SJCRH30 (cell line): ENCODE data around the gene CLCN6. TPM values are rescaled to one million over a fixed set of nuclear protein-coding genes. Genes with fewer than 3 reads are reported as not detected.

Experiments
- DNase-seq, 2 experiments: peaks; one replicate each; pipeline ENCODE4 v3.0.0-alpha.2; 2015 to 2020
- H3K27ac ChIP-seq: fragments of 250-450 bp; sonication (Bioruptor Pico); 2 replicates; pipeline ENCODE4 v1.5.1; 2020; ENCODE audit warnings: mild to moderate bottlenecking, moderate library complexity
- H3K27me3 ChIP-seq: fragments of 250-450 bp; sonication (Bioruptor Pico); 2 replicates; pipeline ENCODE4 v1.5.1; 2020; ENCODE audit warnings: mild to moderate bottlenecking, moderate library complexity
- H3K36me3 ChIP-seq: fragments of 250-450 bp; sonication (Bioruptor Pico); 2 replicates; pipeline ENCODE4 v1.5.1; 2020; ENCODE audit warnings: mild to moderate bottlenecking, moderate library complexity
- H3K4me1 ChIP-seq: fragments of 250-450 bp; sonication (Bioruptor Pico); 2 replicates; pipeline ENCODE4 v1.5.1; 2020; ENCODE audit warnings: mild to moderate bottlenecking, moderate library complexity
- H3K4me3 ChIP-seq: fragments of 250-450 bp; sonication (Bioruptor Pico); 2 replicates; pipeline ENCODE4 v1.5.1; 2020; ENCODE audit warnings: mild to moderate bottlenecking, moderate library complexity
- H3K9me3 ChIP-seq: fragments of 250-450 bp; sonication (Bioruptor Pico); replicated peaks from 2 replicates; pipeline ENCODE4 v1.5.1; 2020; ENCODE audit warnings: mild to moderate bottlenecking, moderate library complexity
- total RNA-seq: library from RNA; depleted of rRNA; stranded (reverse); fragments of >200 nt; shearing (Covaris generic); gene quantifications from 2 replicates; pipeline ENCODE4 v1.2.3, GENCODE V29; 2014; rRNA removed

Gene CLCN6
- total RNA-seq: 10.7 and 14.2 TPM in 2 replicates

GRCh38 chr1:11805422-11806306, at the start of gene CLCN6, which contains the start of gene MTHFR:
TSS of gene CLCN6 (plus strand) at chr1:11806191. CDS start at chr1:11806263, 72 bp downstream.
TSS of gene MTHFR (minus strand) at chr1:11805964. CDS start at chr1:11803116, 2,848 bp downstream.
- Histone ChIP-seq H3K27me3 (no peaks in the 10 kb centered on the region), H3K27ac (peak within 1 kb of the TSS; percentile 63), H3K36me3 (peaks cover 3% of the 10 kb centered on the region; the same call in 1 of the 2 replicates), H3K9me3 (no peaks in the 10 kb centered on the region), H3K4me1 (peaks cover 22% of the 10 kb centered on the region), H3K4me3 (peak within 1 kb of the TSS; percentile 78)
- peak; percentile 100 for DNase-seq

GRCh38 chr1:11757047-11757446, 48.9 kb upstream of the CLCN6 start:
- no peak for DNase-seq
- H3K9me3 ChIP-seq: no peaks in the 10 kb centered on the region
- H3K4me1 ChIP-seq: no peaks in the 10 kb centered on the region

GRCh38 chr1:11759791-11760190, 46.2 kb upstream of the CLCN6 start:
- peaks cover 4% of the 10 kb centered on the region; the same call in 1 of the 2 replicates for H3K27me3 ChIP-seq
- H3K36me3 ChIP-seq: no peaks in the 10 kb centered on the region
- DNase-seq: no peak
- H3K4me1 ChIP-seq: no peaks in the 10 kb centered on the region
- no peaks in the 10 kb centered on the region for H3K9me3 ChIP-seq
- no peak overlapping the region for H3K4me3 ChIP-seq
- no peak overlapping the region for H3K27ac ChIP-seq

More at GRCh38 chr1:11757047-11757446, 48.9 kb upstream of the CLCN6 start:
- Histone ChIP-seq H3K36me3 (no peaks in the 10 kb centered on the region), H3K27me3 (0 out of 2 replicates have a peak, but pooled peaks cover 5% of the 10 kb centered on the region), H3K27ac (no peak overlapping the region), H3K4me3 (no peak overlapping the region)

- no peak for DNase-seq
- Histone ChIP-seq H3K36me3 (no peaks in the 10 kb centered on the region), H3K27ac (no peak overlapping the region), H3K27me3 (peaks cover 5% of the 10 kb centered on the region; the same call in 1 of the 2 replicates), H3K4me1 (no peaks in the 10 kb centered on the region), H3K9me3 (no peaks in the 10 kb centered on the region), H3K4me3 (no peak overlapping the region)
Measured at GRCh38 chr1:11761285-11761684, 44.7 kb upstream of the CLCN6 start.

- Histone ChIP-seq H3K9me3 (no peaks in the 10 kb centered on the region), H3K4me1 (no peaks in the 10 kb centered on the region), H3K27ac (no peak within 1 kb of the TSS), H3K27me3 (peaks cover 11% of the 10 kb centered on the region; the same call in 1 of the 2 replicates), H3K36me3 (no peaks in the 10 kb centered on the region), H3K4me3 (no peak within 1 kb of the TSS)
- DNase-seq: no peak
Measured at GRCh38 chr1:11761988-11762406, 44.0 kb upstream of the CLCN6 start, which contains the start of gene C1orf167. TSS of gene C1orf167 (plus strand) at chr1:11762193. CDS start at chr1:11764401, 2,208 bp downstream.

- H3K4me1 ChIP-seq: no peaks in the 10 kb centered on the region
- H3K4me3 ChIP-seq: no peak overlapping the region
- no peak overlapping the region for H3K27ac ChIP-seq
- peaks cover 17% of the 10 kb centered on the region; the same call in 1 of the 2 replicates for H3K27me3 ChIP-seq
- no peaks in the 10 kb centered on the region for H3K9me3 ChIP-seq
- no peaks in the 10 kb centered on the region for H3K36me3 ChIP-seq
- DNase-seq: no peak
Measured at GRCh38 chr1:11764115-11764514, 41.9 kb upstream of the CLCN6 start.

- H3K36me3 ChIP-seq: no peaks in the 10 kb centered on the region
- DNase-seq: no peak
- H3K27ac ChIP-seq: no peak overlapping the region
- no peak overlapping the region for H3K4me3 ChIP-seq
- H3K4me1 ChIP-seq: no peaks in the 10 kb centered on the region
- no peaks in the 10 kb centered on the region for H3K9me3 ChIP-seq
- peaks cover 17% of the 10 kb centered on the region; the same call in 1 of the 2 replicates for H3K27me3 ChIP-seq
Measured at GRCh38 chr1:11764519-11764918, 41.5 kb upstream of the CLCN6 start.

GRCh38 chr1:11765661-11766428, 40.1 kb upstream of the CLCN6 start:
- Histone ChIP-seq H3K27me3 (peaks cover 17% of the 10 kb centered on the region; the same call in 1 of the 2 replicates), H3K4me1 (no peaks in the 10 kb centered on the region), H3K4me3 (no peak overlapping the region), H3K9me3 (no peaks in the 10 kb centered on the region), H3K36me3 (no peaks in the 10 kb centered on the region), H3K27ac (no peak overlapping the region)
- no peak for DNase-seq

GRCh38 chr1:11766429-11766776, 39.6 kb upstream of the CLCN6 start:
- DNase-seq: no peak
- Histone ChIP-seq H3K4me1 (no peaks in the 10 kb centered on the region), H3K27ac (no peak overlapping the region), H3K4me3 (no peak overlapping the region), H3K36me3 (no peaks in the 10 kb centered on the region), H3K27me3 (peaks cover 14% of the 10 kb centered on the region; the same call in 1 of the 2 replicates), H3K9me3 (no peaks in the 10 kb centered on the region)

GRCh38 chr1:11767922-11768704, 37.9 kb upstream of the CLCN6 start:
- no peak overlapping the region for H3K27ac ChIP-seq
- no peaks in the 10 kb centered on the region for H3K36me3 ChIP-seq
- peaks cover 14% of the 10 kb centered on the region; the same call in 1 of the 2 replicates for H3K27me3 ChIP-seq
- H3K4me1 ChIP-seq: no peaks in the 10 kb centered on the region
- DNase-seq: peak in 1 of 2 experiments; percentile 38
- no peak overlapping the region for H3K4me3 ChIP-seq
- no peaks in the 10 kb centered on the region for H3K9me3 ChIP-seq

- no peak overlapping the region for H3K27ac ChIP-seq
- no peak overlapping the region for H3K4me3 ChIP-seq
- no peaks in the 10 kb centered on the region for H3K9me3 ChIP-seq
- no peaks in the 10 kb centered on the region for H3K36me3 ChIP-seq
- no peaks in the 10 kb centered on the region for H3K4me1 ChIP-seq
- peaks cover 14% of the 10 kb centered on the region; the same call in 1 of the 2 replicates for H3K27me3 ChIP-seq
- DNase-seq: no peak
Measured at GRCh38 chr1:11768821-11769220, 37.2 kb upstream of the CLCN6 start.

- no peaks in the 10 kb centered on the region for H3K9me3 ChIP-seq
- H3K27ac ChIP-seq: no peak overlapping the region
- no peaks in the 10 kb centered on the region for H3K36me3 ChIP-seq
- peaks cover 15% of the 10 kb centered on the region; the same call in 1 of the 2 replicates for H3K27me3 ChIP-seq
- no peak for DNase-seq
- no peak overlapping the region for H3K4me3 ChIP-seq
- H3K4me1 ChIP-seq: no peaks in the 10 kb centered on the region
Measured at GRCh38 chr1:11769274-11769673, 36.7 kb upstream of the CLCN6 start.

- Histone ChIP-seq H3K36me3 (no peaks in the 10 kb centered on the region), H3K9me3 (no peaks in the 10 kb centered on the region)
- no peak for DNase-seq
Measured at GRCh38 chr1:11770011-11770410, 36.0 kb upstream of the CLCN6 start.

GRCh38 chr1:11771481-11772043, 34.4 kb upstream of the CLCN6 start:
- peaks cover 32% of the 10 kb centered on the region; the same call in 1 of the 2 replicates for H3K27me3 ChIP-seq
- DNase-seq: no peak
- H3K9me3 ChIP-seq: no peaks in the 10 kb centered on the region
- no peak overlapping the region for H3K27ac ChIP-seq
- H3K4me3 ChIP-seq: no peak overlapping the region
- no peaks in the 10 kb centered on the region for H3K36me3 ChIP-seq
- no peaks in the 10 kb centered on the region for H3K4me1 ChIP-seq

More at GRCh38 chr1:11770011-11770410, 36.0 kb upstream of the CLCN6 start:
- H3K4me1 ChIP-seq: no peaks in the 10 kb centered on the region
- peaks cover 23% of the 10 kb centered on the region; the same call in 1 of the 2 replicates for H3K27me3 ChIP-seq
- no peak overlapping the region for H3K27ac ChIP-seq
- H3K4me3 ChIP-seq: no peak overlapping the region
